Panc1 (cell line): ENCODE measurements around the gene MN1. TPM values are rescaled to one million over a fixed set of nuclear protein-coding genes. Genes with fewer than 3 reads are reported as not detected.
A peak's percentile ranks its signal among the peaks of the same experiment; 100 is the strongest.

Experiments
- ATAC-seq: fragments of 200-7000 bp; cut with Tn5 transposase; 2 replicates; pipeline ENCODE4 v1.9.1; 2020; ENCODE audit warnings: mild to moderate bottlenecking, moderate library complexity
- BruUV-seq: library from RNA; stranded (reverse); fragments of 400-500 nt; replicated peaks from 2 replicates; lab custom pipeline; 2021; lab: Mats Ljungman, UMichigan
- CTCF ChIA-PET: fragments of 300-600 bp; sonication (Branson Sonifier 250); formaldehyde crosslinking; loops from one replicate; lab custom pipeline; 2022; ENCODE audit warnings: antibody characterized with exemption; lab: Charles Lee
- POLR2A ChIA-PET: fragments of 300-600 bp; sonication (Branson Sonifier 250); formaldehyde crosslinking; loops from one replicate; lab custom pipeline; 2022; ENCODE audit warnings: antibody characterized with exemption; lab: Charles Lee
- DNase-seq: peaks from one replicate; pipeline ENCODE4 v3.0.0-alpha.2; 2010; ENCODE audit warnings: low read depth, low spot score
- H3K27ac ChIP-seq: 2 replicates; pipeline ENCODE4 v1.5.1; 2011; ENCODE audit warnings: mild to moderate bottlenecking, low read length, inconsistent platforms
- H3K27me3 ChIP-seq: fragments of 200-500 bp; sonication (Bioruptor generic); 2 replicates; pipeline ENCODE4 v1.6.0; 2014; ENCODE audit warnings: low read length, inconsistent platforms; ENCODE audit not compliant: control insufficient read depth, insufficient read depth
- H3K36me3 ChIP-seq: fragments of 200-500 bp; sonication (Bioruptor generic); 2 replicates; pipeline ENCODE4 v1.5.1; 2014; ENCODE audit warnings: inconsistent platforms, mild to moderate bottlenecking, low read length, moderate library complexity; ENCODE audit not compliant: control insufficient read depth, insufficient read depth
- H3K4me1 ChIP-seq: 2 replicates; pipeline ENCODE4 v1.5.1; 2011; ENCODE audit warnings: inconsistent platforms, mild to moderate bottlenecking, low read length, moderate library complexity; ENCODE audit not compliant: control insufficient read depth, insufficient read depth
- H3K4me3 ChIP-seq, 2 experiments: 2 replicates each; pipeline ENCODE4 v1.5.1; 2011 to 2012; ENCODE audit warnings: low read depth in 2 of 2, low read length in 2 of 2, mild to moderate bottlenecking in 2 of 2, inconsistent platforms in 1 of 2, moderate library complexity in 1 of 2
- H3K9me3 ChIP-seq: fragments of 200-500 bp; sonication (Bioruptor generic); 2 replicates; pipeline ENCODE4 v1.5.1; 2014; ENCODE audit warnings: low read depth, mild to moderate bottlenecking, inconsistent platforms, low read length, moderate library complexity; ENCODE audit not compliant: control insufficient read depth, insufficient read depth
- POLR2AphosphoS5 ChIP-seq: IDR thresholded peaks from 2 replicates; pipeline ENCODE4 v1.6.1; 2012; ENCODE audit warnings: mild to moderate bottlenecking, low read depth, low read length, moderate library complexity
- SIN3A ChIP-seq: IDR thresholded peaks from 2 replicates; pipeline ENCODE4 v1.6.1; 2012; ENCODE audit warnings: low read depth, mild to moderate bottlenecking, low read length, moderate library complexity, borderline replicate concordance; ENCODE audit not compliant: insufficient read depth
- TCF7L2 ChIP-seq: IDR thresholded peaks from 2 replicates; pipeline ENCODE4 v1.6.1; 2011; ENCODE audit warnings: mild to moderate bottlenecking, low read depth, low read length, inconsistent platforms
- in situ Hi-C: cut with HindIII; loops from 2 replicates; pipeline ENCODE4 v1.10.0; 2016; ENCODE audit warnings: low sequenced_read_pairs, low pct_unique_long_range_greater_than_20kb
- intact Hi-C: fragments of 100-400 bp; cut with micrococcal nuclease; formaldehyde crosslinking; loops from one replicate; pipeline ENCODE4 v1.10.0; 2022; ENCODE audit not compliant: unreplicated experiment
- total RNA-seq: library from RNA; stranded (reverse); gene quantifications from one replicate; pipeline ENCODE4 v1.2.1, GENCODE V29; 2021; ENCODE audit not compliant: unreplicated experiment
- TF ChIP-seq, protein P1 (sequence below): fragments of 450-650 bp; IDR thresholded peaks from 2 replicates; pipeline ENCODE4 v1.5.1; 2017; ENCODE audit warnings: mild to moderate bottlenecking
- TF ChIP-seq, protein P2 (sequence below), 2 experiments: IDR thresholded peaks; 2 replicates each; pipeline ENCODE4 v1.6.1; 2011 to 2012; ENCODE audit warnings: low read depth in 2 of 2, control low read depth in 1 of 2, low read length in 1 of 2, mild to moderate bottlenecking in 1 of 2, moderate library complexity in 1 of 2; ENCODE audit not compliant: insufficient read depth in 1 of 2

MN1 gene
- total RNA-seq, 1 experiment from 2014 or later = 0.51 TPM

GRCh38 chr22:27804470-27805297 is 3.1 kb upstream of the MN1 start:
- H3K4me3 ChIP-seq = no peak overlapping the region
- DNase-seq = peak; percentile 12
- POLR2A ChIA-PET = no interaction called here

GRCh38 chr22:27803841-27804415 is 2.4 kb upstream of the MN1 start:
- Histone ChIP-seq H3K4me1 (0 out of 2 replicates have a peak, but pooled peaks cover 4% of the 10 kb centered on the region), H3K27me3 (no peaks in the 10 kb centered on the region), H3K36me3 (no peaks in the 10 kb centered on the region; the same call in 1 of the 2 replicates), H3K9me3 (no peaks in the 10 kb centered on the region), H3K27ac (no peak overlapping the region), H3K4me3 (no peak overlapping the region)
- DNase-seq = no peak
- POLR2A ChIA-PET = no interaction called here
- CTCF ChIA-PET = interaction anchor here (0.7 kb wide), 1 partner anchor 994 kb away, joined by 5 read pairs; no protein-coding TSS in a partner anchor
- in situ Hi-C loops (no loop called here), intact Hi-C loops (loop anchor here (5.0 kb wide), 1 partner anchor 397 kb away; no protein-coding TSS in a partner anchor)
- ATAC-seq = no peak
- no TSS peak for BruUV-seq
- TF ChIP-seq, protein P1, sequence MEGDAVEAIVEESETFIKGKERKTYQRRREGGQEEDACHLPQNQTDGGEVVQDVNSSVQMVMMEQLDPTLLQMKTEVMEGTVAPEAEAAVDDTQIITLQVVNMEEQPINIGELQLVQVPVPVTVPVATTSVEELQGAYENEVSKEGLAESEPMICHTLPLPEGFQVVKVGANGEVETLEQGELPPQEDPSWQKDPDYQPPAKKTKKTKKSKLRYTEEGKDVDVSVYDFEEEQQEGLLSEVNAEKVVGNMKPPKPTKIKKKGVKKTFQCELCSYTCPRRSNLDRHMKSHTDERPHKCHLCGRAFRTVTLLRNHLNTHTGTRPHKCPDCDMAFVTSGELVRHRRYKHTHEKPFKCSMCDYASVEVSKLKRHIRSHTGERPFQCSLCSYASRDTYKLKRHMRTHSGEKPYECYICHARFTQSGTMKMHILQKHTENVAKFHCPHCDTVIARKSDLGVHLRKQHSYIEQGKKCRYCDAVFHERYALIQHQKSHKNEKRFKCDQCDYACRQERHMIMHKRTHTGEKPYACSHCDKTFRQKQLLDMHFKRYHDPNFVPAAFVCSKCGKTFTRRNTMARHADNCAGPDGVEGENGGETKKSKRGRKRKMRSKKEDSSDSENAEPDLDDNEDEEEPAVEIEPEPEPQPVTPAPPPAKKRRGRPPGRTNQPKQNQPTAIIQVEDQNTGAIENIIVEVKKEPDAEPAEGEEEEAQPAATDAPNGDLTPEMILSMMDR = no peak
- no peak for TF ChIP-seq POLR2AphosphoS5
- TF ChIP-seq, protein P2, sequence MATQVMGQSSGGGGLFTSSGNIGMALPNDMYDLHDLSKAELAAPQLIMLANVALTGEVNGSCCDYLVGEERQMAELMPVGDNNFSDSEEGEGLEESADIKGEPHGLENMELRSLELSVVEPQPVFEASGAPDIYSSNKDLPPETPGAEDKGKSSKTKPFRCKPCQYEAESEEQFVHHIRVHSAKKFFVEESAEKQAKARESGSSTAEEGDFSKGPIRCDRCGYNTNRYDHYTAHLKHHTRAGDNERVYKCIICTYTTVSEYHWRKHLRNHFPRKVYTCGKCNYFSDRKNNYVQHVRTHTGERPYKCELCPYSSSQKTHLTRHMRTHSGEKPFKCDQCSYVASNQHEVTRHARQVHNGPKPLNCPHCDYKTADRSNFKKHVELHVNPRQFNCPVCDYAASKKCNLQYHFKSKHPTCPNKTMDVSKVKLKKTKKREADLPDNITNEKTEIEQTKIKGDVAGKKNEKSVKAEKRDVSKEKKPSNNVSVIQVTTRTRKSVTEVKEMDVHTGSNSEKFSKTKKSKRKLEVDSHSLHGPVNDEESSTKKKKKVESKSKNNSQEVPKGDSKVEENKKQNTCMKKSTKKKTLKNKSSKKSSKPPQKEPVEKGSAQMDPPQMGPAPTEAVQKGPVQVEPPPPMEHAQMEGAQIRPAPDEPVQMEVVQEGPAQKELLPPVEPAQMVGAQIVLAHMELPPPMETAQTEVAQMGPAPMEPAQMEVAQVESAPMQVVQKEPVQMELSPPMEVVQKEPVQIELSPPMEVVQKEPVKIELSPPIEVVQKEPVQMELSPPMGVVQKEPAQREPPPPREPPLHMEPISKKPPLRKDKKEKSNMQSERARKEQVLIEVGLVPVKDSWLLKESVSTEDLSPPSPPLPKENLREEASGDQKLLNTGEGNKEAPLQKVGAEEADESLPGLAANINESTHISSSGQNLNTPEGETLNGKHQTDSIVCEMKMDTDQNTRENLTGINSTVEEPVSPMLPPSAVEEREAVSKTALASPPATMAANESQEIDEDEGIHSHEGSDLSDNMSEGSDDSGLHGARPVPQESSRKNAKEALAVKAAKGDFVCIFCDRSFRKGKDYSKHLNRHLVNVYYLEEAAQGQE (IDR thresholded peaks at IDR 0.05; ENCODE audit: insufficient read depth in 1 of 2, low read depth in 2 of 2, low read length in 1 of 2) = no peak
- no peak for TF ChIP-seq TCF7L2
- no peak for TF ChIP-seq SIN3A

More at GRCh38 chr22:27804470-27805297, 3.1 kb upstream of the MN1 start:
- peak; percentile 72 for ATAC-seq
- no TSS peak for BruUV-seq
- Histone ChIP-seq H3K4me1 (0 out of 2 replicates have a peak, but pooled peaks cover 4% of the 10 kb centered on the region), H3K36me3 (no peaks in the 10 kb centered on the region; the same call in 1 of the 2 replicates), H3K27ac (no peak overlapping the region), H3K27me3 (no peaks in the 10 kb centered on the region), H3K9me3 (no peaks in the 10 kb centered on the region)
- in situ Hi-C loops = no loop called here
- intact Hi-C loops = loop anchor here (5.0 kb wide), 1 partner anchor 397 kb away; no protein-coding TSS in a partner anchor
- TF ChIP-seq SIN3A (no peak), TCF7L2 (no peak)
- TF ChIP-seq, protein P1 = peak; percentile 79
- CTCF ChIA-PET = no interaction called here
